ENCODE data around the gene MEST. TPM values are rescaled to one million over a fixed set of nuclear protein-coding genes. Genes with fewer than 3 reads are reported as not detected.
A peak's percentile ranks its signal among the peaks of the same experiment; 100 is the strongest.

MEST gene
- total and polyA plus RNA-seq, 7 experiments from 2014 or later: 1.6 to 8.7 (median 4.6) TPM

DNA sequence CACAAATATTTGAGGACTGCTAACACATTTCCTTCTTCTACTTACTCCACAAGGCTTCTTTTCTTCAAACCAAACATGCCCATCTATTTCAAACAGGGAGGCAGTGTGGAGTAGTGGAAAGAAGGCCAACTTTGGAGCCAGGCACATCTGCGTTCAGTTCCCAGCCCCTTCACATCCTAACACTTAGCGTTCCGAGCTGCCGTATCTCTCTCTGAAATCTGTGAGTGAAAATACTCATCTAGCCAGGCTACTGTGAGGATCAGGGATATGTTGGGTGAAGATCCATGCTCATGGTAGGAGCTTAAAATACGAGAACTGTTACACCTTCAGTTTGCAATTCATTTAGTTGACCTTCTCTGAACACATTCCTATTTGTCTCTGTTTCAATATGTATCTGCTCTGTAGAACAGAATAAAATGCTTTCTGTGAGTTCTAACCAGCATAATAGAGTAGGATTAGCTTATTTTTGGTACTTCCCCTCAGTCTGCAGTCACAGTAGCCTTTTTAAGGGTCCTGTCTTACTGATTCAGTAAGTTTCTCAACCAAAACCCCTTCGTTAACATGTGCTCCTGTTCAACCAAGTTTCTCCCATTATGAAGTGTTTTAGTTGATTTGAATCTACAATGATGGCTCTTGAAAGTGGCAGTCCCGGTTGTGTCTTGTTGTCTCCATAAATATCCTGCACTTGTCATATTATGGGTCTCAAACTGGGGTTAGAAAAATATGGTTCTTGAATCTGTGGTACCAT, 3.3 kb upstream of the MEST start:
- peak overlapping the region in 2 of 10 donors; percentile 3 to 30 for H3K4me3 Mint-ChIP-seq
- POLR2A ChIA-PET: no interaction called here
- CTCF ChIA-PET: interaction anchor here (0.6 kb wide), 1 partner anchor 60 kb away, joined by 3 read pairs; no protein-coding TSS in a partner anchor
- H3K9me3 ChIP-seq (ENCODE audit: control insufficient read depth in 2 of 3, low read length in 3 of 3): no peaks in the 10 kb centered on the region
- peaks cover 12 to 80% (median 41%) of the 10 kb centered on the region in 5 donors for H3K27me3 Mint-ChIP-seq
- H3K27ac ChIP-seq (ENCODE audit: low read depth, low read length): no peak overlapping the region
- H3K4me1 ChIP-seq (ENCODE audit: control insufficient read depth in 2 of 2, insufficient read depth in 2 of 2, low read length in 2 of 2): peaks cover 7 to 10% of the 10 kb centered on the region in 2 donors
- H3K4me3 ChIP-seq (ENCODE audit: low read length): no peak overlapping the region
- DNase-seq (no peak), ATAC-seq (no peak)
- peaks cover 0 to 8% (median 0%) of the 10 kb centered on the region in 11 donors for H3K9me3 Mint-ChIP-seq
- H3K27ac Mint-ChIP-seq: no peak overlapping the region
- intact Hi-C loops (cut with micrococcal nuclease): loop anchor here (5.0 to 10.0 kb wide), 6 partner anchors 46 to 416 kb away; partner anchors contain the start of genes CEP41 (in 1 of the 2) and KLHDC10 (in 1 of the 2)
- H3K36me3 Mint-ChIP-seq: peaks cover 0 to 6% (median 0%) of the 10 kb centered on the region in 5 donors
- peaks cover 27 to 44% (median 36%) of the 10 kb centered on the region in 7 donors for H3K4me1 Mint-ChIP-seq
- peaks cover 0 to 3% of the 10 kb centered on the region in 2 donors for H3K27me3 ChIP-seq (ENCODE audit: control insufficient read depth in 2 of 2, insufficient read depth in 2 of 2, low read length in 2 of 2)
- no peaks in the 10 kb centered on the region for H3K36me3 ChIP-seq (ENCODE audit: control insufficient read depth in 2 of 3, insufficient read depth in 3 of 3, low read length in 3 of 3)

DNA sequence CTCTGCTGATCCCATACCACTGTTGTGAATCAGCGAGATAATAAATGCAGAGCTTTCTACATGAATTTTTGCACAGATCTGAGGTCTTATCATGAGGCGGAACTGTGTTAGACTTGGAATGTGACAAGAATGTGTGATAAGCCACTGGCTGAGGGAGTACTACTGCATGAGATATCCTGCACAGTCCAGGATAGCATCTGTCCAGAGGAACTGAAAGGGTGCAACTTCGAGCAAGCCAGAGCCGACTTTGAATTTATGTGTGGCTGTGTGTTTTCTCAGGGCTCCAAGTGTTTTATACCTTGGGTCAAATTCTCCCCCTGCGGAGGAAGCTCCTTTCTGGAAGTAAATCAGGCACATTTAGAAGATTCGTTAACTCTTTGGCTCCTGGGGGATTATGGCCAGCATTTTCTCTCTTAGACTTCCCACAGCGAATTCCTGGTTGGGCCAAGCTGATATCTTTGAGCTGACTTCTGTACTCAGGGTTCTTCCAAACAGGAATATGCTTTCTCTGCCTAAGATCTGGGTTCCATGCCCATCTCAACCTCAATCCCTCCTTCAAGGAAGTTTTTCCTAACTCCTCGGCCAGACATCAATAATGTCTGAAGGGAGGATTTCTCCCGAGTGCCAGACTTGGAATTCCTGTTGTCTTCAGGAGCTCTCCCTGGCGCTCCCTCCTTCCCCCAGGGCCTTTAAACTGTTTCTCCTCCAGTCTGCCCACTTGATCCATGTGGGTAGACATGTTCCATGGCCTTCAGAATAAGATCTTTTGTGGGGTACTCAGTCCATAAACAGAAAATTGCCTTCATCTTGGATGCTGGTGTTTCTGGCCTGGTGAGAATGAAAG, 2.5 kb upstream of the MEST start:
- H3K27ac Mint-ChIP-seq: no peak overlapping the region
- ATAC-seq (no peak), DNase-seq (no peak)
- peaks cover 0 to 8% (median 0%) of the 10 kb centered on the region in 11 donors for H3K9me3 Mint-ChIP-seq
- Histone ChIP-seq H3K36me3 (ENCODE audit: control insufficient read depth in 2 of 3, insufficient read depth in 3 of 3, low read length in 3 of 3) (no peaks in the 10 kb centered on the region), H3K27ac (ENCODE audit: low read depth, low read length) (no peak overlapping the region), H3K4me1 (ENCODE audit: control insufficient read depth in 2 of 2, insufficient read depth in 2 of 2, low read length in 2 of 2) (peaks cover 7 to 10% of the 10 kb centered on the region in 2 donors), H3K9me3 (ENCODE audit: control insufficient read depth in 2 of 3, low read length in 3 of 3) (no peaks in the 10 kb centered on the region), H3K4me3 (ENCODE audit: low read length) (no peak overlapping the region), H3K27me3 (ENCODE audit: control insufficient read depth in 2 of 2, insufficient read depth in 2 of 2, low read length in 2 of 2) (peaks cover 0 to 3% of the 10 kb centered on the region in 2 donors)
- H3K4me3 Mint-ChIP-seq: peak overlapping the region in 1 of 10 donors; percentile 3
- H3K36me3 Mint-ChIP-seq: peaks cover 0 to 6% (median 2%) of the 10 kb centered on the region in 5 donors
- peaks cover 12 to 82% (median 45%) of the 10 kb centered on the region in 5 donors for H3K27me3 Mint-ChIP-seq
- ChIA-PET CTCF (interaction anchor here (0.6 kb wide), 1 partner anchor 61 kb away, joined by 3 read pairs; no protein-coding TSS in a partner anchor), POLR2A (no interaction called here)
- intact Hi-C loops (cut with micrococcal nuclease): loop anchor here (5.0 to 10.0 kb wide), 6 partner anchors 47 to 417 kb away; partner anchors contain the start of genes CEP41 (in 1 of the 2) and KLHDC10 (in 1 of the 2)
- peaks cover 27 to 44% (median 36%) of the 10 kb centered on the region in 7 donors for H3K4me1 Mint-ChIP-seq

DNA sequence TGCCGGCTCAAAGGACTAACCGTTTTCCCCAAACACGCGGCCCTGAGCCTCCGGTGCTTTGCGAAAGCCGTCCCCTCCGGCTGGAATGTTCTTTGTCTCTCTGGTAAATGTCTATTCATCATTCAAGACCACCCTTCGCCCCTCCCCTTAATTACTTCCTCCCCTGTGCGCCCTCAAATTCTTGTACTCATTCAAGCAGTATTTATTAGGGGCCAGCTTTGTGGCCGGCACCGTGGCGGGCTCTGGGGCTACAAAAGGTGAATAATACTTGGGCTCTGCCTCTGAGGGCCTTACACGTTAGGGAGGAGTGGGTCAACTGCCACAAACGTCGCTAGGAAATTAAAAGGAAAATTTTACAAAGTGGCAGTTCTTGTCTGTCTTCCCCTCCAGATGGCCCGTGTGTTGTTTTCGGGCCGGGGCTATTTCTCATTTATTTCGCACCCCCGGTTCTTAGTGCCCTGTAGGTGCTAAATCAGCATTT, 1.5 kb upstream of the MEST start:
- peaks cover 0 to 8% (median 0%) of the 10 kb centered on the region in 11 donors for H3K9me3 Mint-ChIP-seq
- ChIA-PET CTCF (no interaction called here), POLR2A (no interaction called here)
- DNase-seq (no peak), ATAC-seq (no peak)
- H3K36me3 ChIP-seq (ENCODE audit: control insufficient read depth in 2 of 3, insufficient read depth in 3 of 3, low read length in 3 of 3): no peaks in the 10 kb centered on the region
- peaks cover 7 to 10% of the 10 kb centered on the region in 2 donors for H3K4me1 ChIP-seq (ENCODE audit: control insufficient read depth in 2 of 2, insufficient read depth in 2 of 2, low read length in 2 of 2)
- peaks cover 22 to 37% (median 32%) of the 10 kb centered on the region in 7 donors for H3K4me1 Mint-ChIP-seq
- peaks cover 0 to 6% (median 2%) of the 10 kb centered on the region in 5 donors for H3K36me3 Mint-ChIP-seq
- intact Hi-C loops (cut with micrococcal nuclease): no loop called here
- H3K27me3 ChIP-seq (ENCODE audit: control insufficient read depth in 2 of 2, insufficient read depth in 2 of 2, low read length in 2 of 2): peaks cover 0 to 3% of the 10 kb centered on the region in 2 donors
- H3K27ac ChIP-seq (ENCODE audit: low read depth, low read length): no peak overlapping the region
- H3K9me3 ChIP-seq (ENCODE audit: control insufficient read depth in 2 of 3, low read length in 3 of 3): no peaks in the 10 kb centered on the region
- H3K27me3 Mint-ChIP-seq: peaks cover 12 to 82% (median 47%) of the 10 kb centered on the region in 5 donors
- H3K27ac Mint-ChIP-seq: no peak overlapping the region
- no peak overlapping the region for H3K4me3 ChIP-seq (ENCODE audit: low read length)
- H3K4me3 Mint-ChIP-seq: peak overlapping the region in 7 of 10 donors; percentile 2 to 83 (median 78)

DNA sequence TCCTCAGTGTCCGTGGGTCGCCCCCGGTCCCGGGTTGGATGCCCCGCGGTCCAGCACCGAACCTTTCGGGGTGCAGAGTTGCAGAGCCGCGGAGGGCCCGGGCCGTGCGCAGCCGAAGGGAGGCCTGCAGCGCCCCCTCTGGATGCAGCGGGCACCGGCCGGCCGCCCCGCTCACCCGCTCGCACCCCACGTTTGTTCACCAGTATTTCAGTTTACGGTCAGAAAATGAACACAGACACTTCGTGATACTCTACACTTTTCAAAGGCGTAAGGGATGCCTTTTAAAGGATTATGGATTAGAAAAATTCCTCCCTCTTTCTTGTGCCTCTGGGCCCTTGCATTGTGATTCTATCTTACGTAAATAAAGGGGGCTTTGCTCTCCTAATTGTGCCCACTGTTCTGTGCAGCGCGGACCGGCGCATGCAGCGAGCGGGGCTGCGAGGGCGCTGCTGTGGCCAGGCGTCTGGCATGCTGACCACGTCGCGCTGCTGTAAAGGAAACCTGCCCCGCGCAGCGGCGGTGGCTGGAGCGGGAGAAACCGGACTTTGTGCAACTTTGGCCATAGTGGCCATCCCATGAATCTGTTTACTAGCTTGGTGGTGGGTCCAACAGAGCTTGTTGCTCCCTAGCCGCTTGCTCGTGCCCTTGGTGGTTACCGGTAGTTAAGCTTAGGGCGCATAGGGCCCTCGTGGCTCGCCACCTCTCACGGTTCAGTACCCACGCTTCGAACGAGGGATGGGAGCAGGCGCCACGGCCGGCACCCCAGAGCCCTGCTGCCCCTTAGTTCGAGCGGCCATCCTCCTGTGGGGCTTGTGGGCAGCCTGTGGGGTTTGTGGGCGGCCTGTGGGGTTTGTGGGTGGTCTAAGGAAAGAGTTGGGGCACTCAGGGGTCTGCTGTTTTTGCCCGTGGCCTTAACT, 739 bp upstream of the MEST start:
- ChIA-PET CTCF (interaction anchor here (0.6 kb wide), 2 partner anchors 94 to 258 kb away, joined by 4 to 5 read pairs; no protein-coding TSS in a partner anchor), POLR2A (no interaction called here)
- H3K4me3 Mint-ChIP-seq: peak overlapping the region; percentile 66 to 83 (median 75)
- H3K27me3 ChIP-seq (ENCODE audit: control insufficient read depth in 2 of 2, insufficient read depth in 2 of 2, low read length in 2 of 2): peaks cover 0 to 3% of the 10 kb centered on the region in 2 donors
- no peaks in the 10 kb centered on the region for H3K36me3 ChIP-seq (ENCODE audit: control insufficient read depth in 2 of 3, insufficient read depth in 3 of 3, low read length in 3 of 3)
- peaks cover 12 to 77% (median 46%) of the 10 kb centered on the region in 5 donors for H3K27me3 Mint-ChIP-seq
- peaks cover 15 to 29% (median 24%) of the 10 kb centered on the region in 7 donors for H3K4me1 Mint-ChIP-seq
- H3K4me1 ChIP-seq (ENCODE audit: control insufficient read depth in 2 of 2, insufficient read depth in 2 of 2, low read length in 2 of 2): peaks cover 5% of the 10 kb centered on the region in 2 donors
- no peaks in the 10 kb centered on the region for H3K9me3 ChIP-seq (ENCODE audit: control insufficient read depth in 2 of 3, low read length in 3 of 3)
- intact Hi-C loops (cut with micrococcal nuclease): loop anchor here in 1 of 2 donors (1.0 kb wide), 1 partner anchor 249 kb away; no protein-coding TSS in a partner anchor
- ATAC-seq (peak; percentile 68), DNase-seq (peak in 8 of 9 donors; percentile 18 to 48 (median 37))
- H3K4me3 ChIP-seq (ENCODE audit: low read length): peak overlapping the region; percentile 37
- H3K27ac ChIP-seq (ENCODE audit: low read depth, low read length): no peak overlapping the region
- H3K27ac Mint-ChIP-seq: peak overlapping the region in 1 of 9 donors; percentile 25
- H3K9me3 Mint-ChIP-seq: peaks cover 0 to 8% (median 0%) of the 10 kb centered on the region in 11 donors
- H3K36me3 Mint-ChIP-seq: peaks cover 0 to 6% (median 2%) of the 10 kb centered on the region in 5 donors

DNA sequence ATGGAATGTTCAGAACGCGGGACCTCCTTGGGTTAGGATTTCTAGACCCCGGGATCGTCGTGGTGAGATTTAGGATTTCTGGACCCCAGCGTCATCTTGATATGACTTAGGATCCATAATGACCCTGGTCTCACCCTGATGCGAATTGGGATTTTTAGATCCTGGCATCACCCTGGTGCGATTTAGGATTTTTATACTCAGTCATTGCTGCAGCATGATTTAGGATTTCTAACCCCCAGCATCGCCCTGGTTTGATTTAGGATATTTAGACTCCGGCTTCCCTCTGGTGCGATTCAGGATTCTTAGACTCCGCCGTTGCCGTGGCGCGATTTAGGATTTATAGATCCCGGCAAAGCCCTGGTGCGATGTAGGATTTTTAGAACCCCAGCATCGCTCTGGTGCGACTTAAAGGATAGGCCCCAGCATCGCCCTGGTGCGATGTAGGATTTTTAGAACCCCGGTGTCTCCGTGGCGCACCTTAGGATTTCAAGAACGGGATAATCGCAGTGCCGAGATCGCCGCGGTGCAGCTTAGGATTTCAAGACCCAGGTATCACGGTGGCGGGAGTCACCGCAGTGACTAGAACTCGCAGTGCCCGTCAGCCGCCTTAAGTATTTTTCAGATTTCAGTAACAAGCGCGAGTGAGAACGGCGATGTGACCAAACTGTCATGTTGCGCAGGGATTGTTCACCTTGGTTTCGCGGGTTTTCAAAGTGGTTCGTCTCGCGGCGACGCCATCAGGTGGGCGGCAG, 814 bp downstream of the MEST start:
- ATAC-seq (no peak), DNase-seq (no peak)
- ChIA-PET POLR2A (no interaction called here), CTCF (no interaction called here)
- no peak overlapping the region for H3K27ac Mint-ChIP-seq
- peaks cover 6 to 20% (median 17%) of the 10 kb centered on the region in 7 donors for H3K4me1 Mint-ChIP-seq
- Histone ChIP-seq H3K4me3 (ENCODE audit: low read length) (peak overlapping the region; percentile 13), H3K36me3 (ENCODE audit: control insufficient read depth in 2 of 3, insufficient read depth in 3 of 3, low read length in 3 of 3) (no peaks in the 10 kb centered on the region), H3K27ac (ENCODE audit: low read depth, low read length) (no peak overlapping the region), H3K4me1 (ENCODE audit: control insufficient read depth in 2 of 2, insufficient read depth in 2 of 2, low read length in 2 of 2) (peaks cover 0 to 5% of the 10 kb centered on the region in 2 donors), H3K27me3 (ENCODE audit: control insufficient read depth in 2 of 2, insufficient read depth in 2 of 2, low read length in 2 of 2) (peaks cover 0 to 3% of the 10 kb centered on the region in 2 donors), H3K9me3 (ENCODE audit: control insufficient read depth in 2 of 3, low read length in 3 of 3) (no peaks in the 10 kb centered on the region)
- peaks cover 0 to 8% (median 0%) of the 10 kb centered on the region in 11 donors for H3K9me3 Mint-ChIP-seq
- peak overlapping the region; percentile 9 to 83 (median 72) for H3K4me3 Mint-ChIP-seq
- H3K27me3 Mint-ChIP-seq: peaks cover 12 to 66% (median 39%) of the 10 kb centered on the region in 5 donors
- intact Hi-C loops (cut with micrococcal nuclease): no loop called here
- H3K36me3 Mint-ChIP-seq: peaks cover 0 to 9% (median 2%) of the 10 kb centered on the region in 5 donors
